ENCODE measurements around the gene CFH.

DNA sequence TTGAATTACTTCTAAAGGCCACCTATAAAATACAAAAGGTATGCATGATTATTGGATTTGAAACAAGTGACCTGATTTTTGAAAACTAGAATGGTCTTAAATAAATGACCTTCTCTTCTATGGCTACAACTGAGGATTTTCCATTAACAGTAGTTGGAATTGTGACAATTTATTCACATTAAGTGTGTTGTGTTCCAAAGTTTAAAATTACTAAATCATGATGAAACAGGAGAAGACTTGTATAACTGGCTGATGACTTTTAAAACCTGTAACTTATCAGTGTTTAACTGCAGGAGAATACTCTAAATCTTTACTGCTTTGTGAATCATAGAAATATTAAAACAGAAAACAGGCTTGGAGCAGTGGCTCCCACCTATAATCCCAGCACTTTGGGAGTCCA lies 48.2 kb upstream of the CFH start:
- TF ChIP-seq RAD21 (conservative IDR thresholded peaks at IDR 0.05) (no peak), POLR2AphosphoS5 (IDR thresholded peaks at IDR 0.05) (no peak), EP300 (conservative IDR thresholded peaks at IDR 0.05; ENCODE audit: poor library complexity, severe bottlenecking) (no peak), MXI1 (conservative IDR thresholded peaks at IDR 0.05; ENCODE audit: poor library complexity, severe bottlenecking) (no peak)
- TF ChIP-seq, protein P1, sequence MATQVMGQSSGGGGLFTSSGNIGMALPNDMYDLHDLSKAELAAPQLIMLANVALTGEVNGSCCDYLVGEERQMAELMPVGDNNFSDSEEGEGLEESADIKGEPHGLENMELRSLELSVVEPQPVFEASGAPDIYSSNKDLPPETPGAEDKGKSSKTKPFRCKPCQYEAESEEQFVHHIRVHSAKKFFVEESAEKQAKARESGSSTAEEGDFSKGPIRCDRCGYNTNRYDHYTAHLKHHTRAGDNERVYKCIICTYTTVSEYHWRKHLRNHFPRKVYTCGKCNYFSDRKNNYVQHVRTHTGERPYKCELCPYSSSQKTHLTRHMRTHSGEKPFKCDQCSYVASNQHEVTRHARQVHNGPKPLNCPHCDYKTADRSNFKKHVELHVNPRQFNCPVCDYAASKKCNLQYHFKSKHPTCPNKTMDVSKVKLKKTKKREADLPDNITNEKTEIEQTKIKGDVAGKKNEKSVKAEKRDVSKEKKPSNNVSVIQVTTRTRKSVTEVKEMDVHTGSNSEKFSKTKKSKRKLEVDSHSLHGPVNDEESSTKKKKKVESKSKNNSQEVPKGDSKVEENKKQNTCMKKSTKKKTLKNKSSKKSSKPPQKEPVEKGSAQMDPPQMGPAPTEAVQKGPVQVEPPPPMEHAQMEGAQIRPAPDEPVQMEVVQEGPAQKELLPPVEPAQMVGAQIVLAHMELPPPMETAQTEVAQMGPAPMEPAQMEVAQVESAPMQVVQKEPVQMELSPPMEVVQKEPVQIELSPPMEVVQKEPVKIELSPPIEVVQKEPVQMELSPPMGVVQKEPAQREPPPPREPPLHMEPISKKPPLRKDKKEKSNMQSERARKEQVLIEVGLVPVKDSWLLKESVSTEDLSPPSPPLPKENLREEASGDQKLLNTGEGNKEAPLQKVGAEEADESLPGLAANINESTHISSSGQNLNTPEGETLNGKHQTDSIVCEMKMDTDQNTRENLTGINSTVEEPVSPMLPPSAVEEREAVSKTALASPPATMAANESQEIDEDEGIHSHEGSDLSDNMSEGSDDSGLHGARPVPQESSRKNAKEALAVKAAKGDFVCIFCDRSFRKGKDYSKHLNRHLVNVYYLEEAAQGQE (IDR thresholded peaks at IDR 0.05; ENCODE audit: borderline replicate concordance), result no peak
- TF ChIP-seq, protein P2, sequence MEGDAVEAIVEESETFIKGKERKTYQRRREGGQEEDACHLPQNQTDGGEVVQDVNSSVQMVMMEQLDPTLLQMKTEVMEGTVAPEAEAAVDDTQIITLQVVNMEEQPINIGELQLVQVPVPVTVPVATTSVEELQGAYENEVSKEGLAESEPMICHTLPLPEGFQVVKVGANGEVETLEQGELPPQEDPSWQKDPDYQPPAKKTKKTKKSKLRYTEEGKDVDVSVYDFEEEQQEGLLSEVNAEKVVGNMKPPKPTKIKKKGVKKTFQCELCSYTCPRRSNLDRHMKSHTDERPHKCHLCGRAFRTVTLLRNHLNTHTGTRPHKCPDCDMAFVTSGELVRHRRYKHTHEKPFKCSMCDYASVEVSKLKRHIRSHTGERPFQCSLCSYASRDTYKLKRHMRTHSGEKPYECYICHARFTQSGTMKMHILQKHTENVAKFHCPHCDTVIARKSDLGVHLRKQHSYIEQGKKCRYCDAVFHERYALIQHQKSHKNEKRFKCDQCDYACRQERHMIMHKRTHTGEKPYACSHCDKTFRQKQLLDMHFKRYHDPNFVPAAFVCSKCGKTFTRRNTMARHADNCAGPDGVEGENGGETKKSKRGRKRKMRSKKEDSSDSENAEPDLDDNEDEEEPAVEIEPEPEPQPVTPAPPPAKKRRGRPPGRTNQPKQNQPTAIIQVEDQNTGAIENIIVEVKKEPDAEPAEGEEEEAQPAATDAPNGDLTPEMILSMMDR (IDR thresholded peaks at IDR 0.05; ENCODE audit: poor library complexity, severe bottlenecking), result no peak

All from neural cell (in vitro differentiated cells).